CD4-positive, alpha-beta T cell treated with Interleukin-4 for 1 hour (primary cell): Measurements from ENCODE around the gene TGFA.

Experiments used
- DNase-seq, 2 donors: peaks; one replicate each; pipeline ENCODE4 v3.0.0-alpha.2; 2020 to 2022

TGFA gene

DNA sequence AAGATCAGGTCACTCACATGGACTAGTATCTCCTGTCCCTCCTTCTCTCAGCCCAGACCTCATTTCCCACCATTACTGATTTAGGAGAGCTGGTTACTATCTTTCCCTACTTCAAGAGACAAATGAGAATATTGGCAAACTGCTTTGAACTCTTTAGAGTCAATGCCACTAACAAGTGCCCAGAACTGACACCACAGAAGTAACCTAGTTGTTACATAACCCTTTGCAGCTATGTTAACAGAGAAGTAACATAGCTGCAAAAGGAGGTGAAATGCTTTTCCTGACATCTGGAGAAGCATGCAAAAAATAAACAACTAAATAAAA lies 30.0 kb downstream of the TGFA start:
- DNase-seq: no peak

DNA sequence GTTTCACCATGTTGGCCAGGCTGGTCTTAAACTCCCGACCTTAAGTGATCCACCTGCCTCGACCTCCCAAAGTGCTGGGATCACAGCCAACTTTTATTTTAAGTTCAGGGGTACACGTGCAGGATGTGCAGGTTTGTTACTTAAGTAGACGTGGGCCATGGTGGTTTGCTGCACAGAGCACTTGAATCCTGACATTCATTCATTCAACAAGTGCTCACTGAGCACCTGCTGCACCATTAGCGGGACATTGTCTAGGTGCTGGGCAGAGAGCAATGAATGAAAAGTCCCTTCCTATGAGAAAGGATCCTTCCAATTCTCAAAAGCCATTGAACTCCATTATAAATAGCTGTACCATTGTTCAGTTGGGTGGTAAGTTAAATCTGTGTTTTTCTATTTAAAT lies 31.0 kb downstream of the TGFA start:
- no peak for DNase-seq

DNA sequence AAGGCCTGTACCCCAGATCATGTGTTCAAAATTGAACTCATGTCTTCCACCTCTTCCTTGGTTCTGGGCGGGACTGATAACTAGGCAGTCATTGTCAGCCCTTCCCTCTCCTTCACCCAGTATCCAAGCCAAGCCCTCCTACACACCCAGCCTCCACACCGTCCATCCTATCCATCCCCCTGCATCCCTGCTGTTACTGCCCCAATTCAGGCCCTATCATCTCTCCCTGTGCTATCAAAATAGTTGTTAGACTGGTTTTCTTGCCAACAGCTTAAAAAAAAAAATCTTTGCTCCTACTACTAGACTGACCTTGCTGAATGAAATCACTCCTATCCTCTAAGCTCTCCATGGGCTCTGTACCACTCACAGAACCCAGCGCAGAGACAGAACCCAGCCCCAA lies 32.8 kb downstream of the TGFA start:
- no peak for DNase-seq

DNA sequence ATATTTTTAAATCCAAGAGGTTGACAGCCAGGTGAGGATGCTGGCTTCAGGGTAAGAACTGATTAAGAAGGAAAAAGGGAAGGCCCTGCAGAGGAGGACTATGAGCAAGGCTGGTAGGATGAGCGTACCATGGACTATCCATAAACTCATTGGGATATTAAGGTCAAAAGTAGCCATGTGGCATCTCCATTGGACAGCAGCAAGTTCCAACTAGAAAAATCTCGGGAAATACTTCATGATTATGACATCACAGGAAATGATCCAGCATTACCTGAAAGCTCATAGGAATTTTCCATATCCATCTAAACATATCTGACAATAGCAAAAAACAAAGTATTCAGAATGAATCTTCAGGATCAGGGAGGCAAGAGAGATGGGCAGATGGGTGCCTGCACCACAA lies 34.2 kb downstream of the TGFA start:
- no peak for DNase-seq

DNA sequence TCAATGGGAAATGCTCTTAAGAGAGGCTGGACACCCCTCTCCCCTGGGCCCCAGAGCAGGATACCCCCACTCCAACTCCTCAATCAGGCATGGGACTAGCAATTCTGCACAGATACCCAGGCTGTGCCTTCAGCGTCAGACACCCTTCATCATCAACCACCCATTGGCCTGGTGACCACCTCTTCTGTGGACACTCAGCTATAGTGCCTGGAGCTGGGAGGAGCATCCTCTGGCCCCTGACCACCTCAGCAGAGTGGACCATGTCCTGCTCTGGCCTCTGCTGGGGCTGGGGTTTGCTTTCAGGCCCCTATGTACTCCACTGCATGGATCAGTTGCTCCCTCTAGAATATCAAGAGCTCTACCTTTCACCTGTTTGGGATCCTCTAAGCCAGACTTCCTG lies 35.1 kb downstream of the TGFA start:
- no peak for DNase-seq

DNA sequence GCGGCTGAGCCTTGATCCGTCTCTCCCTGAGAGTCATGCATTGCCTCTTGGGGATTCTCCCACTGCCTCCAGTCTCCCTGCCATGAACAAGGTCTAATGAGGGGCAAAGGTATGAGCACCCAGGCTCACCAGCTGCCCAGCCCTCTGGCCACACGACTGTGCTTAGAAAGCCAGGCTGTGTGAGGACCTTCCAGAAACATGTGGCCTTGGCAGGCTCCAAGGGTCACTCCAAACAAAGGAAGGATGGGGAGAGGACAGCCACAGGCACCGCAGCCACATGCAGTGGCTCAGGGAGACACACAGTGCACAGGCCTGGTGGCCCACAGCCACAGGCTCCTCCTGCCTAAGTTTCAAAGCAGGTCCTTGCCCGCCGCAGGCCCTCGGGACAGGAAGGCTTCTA lies 35.8 kb downstream of the TGFA start:
- DNase-seq: no peak

DNA sequence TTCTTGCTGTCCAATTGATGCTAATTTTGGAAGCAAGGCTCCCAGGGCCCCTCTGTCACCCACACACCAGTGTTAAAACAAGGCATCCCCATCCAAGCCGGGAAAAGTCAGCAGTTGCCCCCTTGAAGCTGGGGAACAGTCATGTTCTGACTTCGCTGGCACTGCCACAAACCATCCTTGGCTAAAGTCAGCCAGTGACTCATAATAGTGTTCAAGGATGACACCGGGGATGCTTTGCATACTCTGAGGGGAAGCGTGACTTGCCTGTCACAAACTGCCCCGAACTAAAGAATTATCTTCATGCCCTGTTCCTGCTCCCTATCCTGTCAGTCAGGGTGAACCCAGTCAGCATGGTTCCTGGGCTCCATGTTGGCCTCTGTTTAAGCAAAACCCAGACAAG lies 37.0 kb downstream of the TGFA start:
- peak in 1 of 2 donors; percentile 63 for DNase-seq

DNA sequence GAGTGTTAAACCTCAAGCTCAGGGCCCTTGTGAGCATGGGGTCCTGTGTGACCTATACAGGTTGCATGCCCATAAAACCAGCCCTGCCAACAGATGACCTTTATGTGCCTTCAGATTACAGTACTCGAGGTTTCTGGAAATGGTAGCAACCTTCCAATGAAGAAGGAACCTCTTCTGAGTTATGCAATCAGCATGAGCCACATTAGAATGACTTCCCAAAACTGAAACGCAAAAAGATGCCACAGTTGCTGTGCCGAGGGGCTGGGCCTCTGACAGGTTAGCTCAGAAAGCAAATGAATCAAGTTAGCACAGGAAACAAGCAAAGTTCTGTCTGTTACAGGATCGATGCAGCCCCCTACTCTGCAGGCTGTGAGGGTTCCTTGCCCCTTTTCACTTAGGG lies 37.7 kb downstream of the TGFA start:
- peak in 1 of 2 donors; percentile 54 for DNase-seq

DNA sequence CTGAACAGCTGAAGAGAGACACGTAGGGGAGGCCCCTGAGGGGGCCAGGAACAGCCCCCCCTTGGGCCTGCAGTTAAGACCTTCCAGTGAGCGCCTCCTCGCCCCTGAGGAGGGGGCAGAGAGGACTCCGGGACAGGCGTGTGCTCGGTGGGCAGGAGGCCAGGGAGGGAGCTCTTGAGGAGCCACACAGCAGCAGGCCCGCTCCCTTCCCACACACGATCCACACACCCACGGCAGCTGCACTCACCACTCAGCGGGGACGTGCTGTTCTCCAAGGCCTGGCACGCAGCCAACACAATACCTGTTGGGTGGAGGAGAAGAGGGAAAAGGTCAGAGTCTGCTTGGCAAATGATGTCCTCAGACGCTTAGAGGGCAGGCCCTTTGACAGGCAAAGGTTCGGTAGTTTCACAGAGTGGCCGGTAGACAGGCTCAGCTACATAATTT lies 39.0 kb downstream of the TGFA start:
- no peak for DNase-seq

DNA sequence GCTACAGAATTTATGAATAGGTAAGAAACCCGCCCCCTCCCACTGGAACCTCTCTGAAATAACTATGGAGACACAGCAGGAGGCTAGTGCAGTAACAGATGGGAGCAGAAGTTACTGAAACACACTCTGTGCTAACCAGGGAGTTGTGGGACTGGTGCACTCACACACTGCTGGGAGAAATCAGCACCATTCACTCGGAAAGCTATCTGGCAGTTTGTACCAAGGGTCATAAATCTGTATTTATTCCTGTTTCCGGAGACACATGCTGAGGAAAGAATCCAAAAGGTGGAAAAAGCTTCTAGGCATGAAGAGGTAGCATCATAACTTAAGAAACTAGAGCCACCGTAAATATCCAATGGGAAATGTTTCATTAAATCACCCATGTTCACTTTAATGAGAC lies 39.9 kb downstream of the TGFA start:
- DNase-seq: no peak

DNA sequence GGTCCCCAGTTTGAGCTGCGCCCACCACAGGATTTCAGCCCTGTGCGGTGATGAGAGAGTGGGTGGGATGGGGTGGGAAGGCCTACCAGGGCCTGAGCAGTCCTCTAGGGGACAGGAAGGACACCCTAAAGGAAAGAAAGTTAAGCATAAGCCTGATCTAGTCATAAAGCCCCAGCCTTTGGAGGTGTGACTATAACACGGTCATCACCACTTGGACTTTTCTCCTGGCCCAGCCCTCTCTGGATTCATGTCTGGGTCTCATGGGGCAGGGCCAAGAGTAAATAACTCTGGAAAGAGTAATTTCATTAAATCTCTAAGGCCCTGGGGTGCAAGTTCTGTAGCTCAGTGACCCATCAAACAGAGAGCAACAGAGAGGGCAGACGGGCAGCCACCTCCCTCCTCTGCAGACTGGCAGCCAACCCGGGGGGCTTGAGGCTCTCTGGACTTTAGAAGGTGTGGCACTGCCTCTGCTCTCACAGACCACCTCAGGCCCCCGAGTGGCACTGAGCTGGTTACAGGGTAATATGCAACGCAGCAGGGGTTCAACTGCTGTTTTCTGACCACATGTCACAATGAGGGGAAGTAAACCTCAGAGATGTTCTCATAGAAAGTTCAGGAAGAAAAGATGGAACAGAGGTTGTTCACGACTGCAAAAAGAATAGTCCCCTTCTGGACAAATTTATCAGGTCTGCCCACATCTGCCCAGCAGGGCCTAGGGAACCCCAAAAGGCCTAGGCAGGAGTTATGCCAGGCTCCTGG lies 41.5 kb downstream of the TGFA start:
- no peak for DNase-seq

DNA sequence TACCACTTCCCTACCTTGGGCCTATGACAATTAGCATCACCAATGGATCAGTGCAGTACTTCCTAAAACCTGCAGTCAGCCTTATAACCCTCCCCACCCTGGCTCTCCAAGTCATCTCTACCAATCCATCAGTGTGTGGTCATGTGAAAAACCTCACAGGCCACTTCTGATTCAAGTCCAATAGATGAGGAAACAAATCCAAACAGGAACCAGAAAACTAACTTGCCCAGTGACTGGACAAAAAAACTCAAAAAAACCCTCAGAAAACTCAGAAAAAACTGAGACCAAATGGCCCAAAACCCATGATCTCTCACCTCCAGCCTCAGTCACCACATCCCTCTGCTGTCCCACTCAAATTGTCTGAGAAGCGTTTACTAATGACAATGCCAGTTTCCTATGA lies 43.3 kb downstream of the TGFA start:
- peak in 1 of 2 donors; percentile 63 for DNase-seq

DNA sequence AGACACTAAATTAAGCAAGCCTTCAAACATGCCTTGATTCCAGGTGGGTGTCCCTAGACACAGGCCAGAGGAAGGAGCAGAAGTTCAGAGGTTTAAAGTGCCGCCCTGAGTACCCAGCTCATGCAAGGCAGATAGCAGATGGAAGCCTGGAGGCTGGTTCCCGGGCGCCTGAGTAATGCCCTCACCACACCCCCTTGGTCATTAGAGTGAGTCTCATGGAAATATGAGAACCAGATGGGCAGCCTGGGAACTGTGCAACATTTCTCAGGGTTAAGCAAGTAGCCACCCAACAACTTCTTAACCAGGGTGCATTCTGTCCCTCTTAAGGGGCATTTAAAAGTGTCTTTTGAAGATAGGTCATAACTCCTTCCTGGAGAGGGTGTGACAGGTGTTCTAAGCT lies 44.1 kb downstream of the TGFA start:
- DNase-seq: no peak

DNA sequence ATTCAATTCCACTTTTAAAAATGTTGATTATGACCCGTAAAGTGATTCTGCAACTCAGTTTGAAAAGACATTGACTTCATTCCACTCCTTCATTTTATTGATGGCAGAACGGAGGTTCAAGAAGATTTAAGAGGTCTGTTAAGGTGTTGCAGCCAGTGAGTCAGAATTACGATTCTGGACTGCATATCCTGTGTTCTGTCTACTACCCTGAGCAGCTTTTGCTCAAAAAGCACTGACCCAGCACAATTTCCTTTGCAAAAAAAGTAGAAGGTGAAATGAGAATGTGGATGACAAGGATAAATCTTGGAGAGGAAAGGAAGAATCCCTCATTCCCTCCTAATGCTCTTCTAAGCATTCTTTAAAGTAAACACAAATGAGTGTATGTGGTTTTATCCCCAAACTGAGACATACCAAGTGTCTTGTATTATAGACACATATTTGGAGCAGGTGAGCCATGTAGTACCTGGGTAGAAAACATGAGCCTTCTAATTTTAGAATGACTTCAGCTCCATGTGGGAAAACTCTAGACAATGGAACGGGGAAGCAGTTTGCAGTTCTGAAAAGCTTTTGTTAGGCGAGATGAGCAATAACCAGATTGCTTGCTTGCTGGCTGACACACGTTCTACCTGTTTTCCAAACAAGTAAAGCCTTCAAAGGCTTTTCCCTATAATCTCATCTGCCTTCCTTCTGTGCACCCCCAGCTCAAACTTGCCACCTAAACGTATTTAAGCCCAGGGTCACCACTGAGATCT lies 44.7 kb downstream of the TGFA start:
- DNase-seq: no peak

DNA sequence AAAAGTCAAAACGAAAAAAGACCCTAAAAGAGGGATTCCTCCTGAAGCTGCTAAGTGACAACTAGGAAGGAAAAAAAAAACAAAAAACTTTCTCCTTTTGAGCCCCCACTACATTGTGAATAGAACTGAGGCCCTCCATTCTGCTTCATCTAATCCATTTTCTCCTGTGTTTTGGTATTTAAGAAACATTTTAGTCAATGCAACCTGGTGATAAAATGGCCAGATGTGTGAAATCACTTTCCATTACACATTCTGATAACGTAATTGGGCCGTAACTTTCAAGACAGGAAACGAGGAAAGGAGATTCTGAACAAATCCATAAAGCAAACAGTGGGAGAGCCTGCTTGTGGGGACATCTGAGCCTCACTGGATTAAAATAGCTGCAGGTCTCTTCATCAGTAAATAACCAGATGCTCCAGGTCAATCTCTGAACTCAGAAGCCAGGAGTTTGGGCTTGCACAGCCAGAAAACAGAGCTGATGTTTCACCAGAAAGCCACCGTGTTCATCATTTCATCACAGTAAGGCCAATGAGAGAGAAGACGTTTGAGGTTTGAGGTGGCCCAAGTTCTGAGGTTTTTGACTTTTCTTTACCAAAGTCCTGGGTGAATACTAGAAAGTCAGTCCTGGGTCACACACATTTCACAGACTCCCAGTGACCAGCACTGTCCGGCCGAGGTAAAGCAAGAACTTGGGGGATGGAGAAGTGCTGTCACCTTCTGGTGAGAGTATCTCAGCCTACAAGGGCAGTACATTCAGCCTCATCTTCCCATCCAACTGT lies 47.8 kb downstream of the TGFA start:
- no peak for DNase-seq

DNA sequence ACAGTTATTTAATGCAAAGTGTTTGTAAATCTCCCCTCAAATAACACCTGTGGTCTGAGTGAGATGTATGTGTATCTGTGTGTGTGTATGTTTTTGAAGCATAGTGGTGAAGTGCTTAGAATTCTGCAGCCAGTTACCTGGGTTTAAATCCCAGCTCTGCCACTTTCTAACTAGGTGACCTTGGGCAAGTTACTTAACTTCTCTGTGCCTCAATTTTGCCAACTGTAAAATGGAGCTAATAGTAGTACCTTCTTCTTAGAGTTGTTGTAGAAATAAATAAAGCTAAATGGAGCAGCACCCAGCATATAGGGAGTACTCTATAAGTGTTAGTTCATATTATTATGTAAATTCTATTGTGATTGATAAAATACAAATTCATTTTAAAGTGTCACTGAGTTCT lies 48.9 kb downstream of the TGFA start:
- no peak for DNase-seq

DNA sequence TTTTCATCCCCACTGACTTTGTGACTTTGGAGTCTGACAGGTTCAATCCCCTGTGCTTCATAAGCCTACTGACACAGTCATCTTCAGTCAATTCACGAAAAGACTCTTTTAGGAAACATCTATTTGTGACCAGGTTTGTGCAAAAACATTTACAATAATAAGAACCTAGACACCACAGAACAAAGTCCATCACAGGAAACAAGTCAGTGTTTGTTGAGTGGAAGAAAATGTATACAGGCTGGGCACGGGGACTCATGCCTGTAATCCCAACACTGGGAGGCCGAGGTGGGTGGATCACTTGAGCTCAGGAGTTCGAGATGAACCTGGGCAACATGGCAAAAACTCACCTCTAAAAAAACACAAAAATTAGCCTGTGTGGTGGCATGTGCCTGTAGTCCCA lies 49.7 kb downstream of the TGFA start:
- no peak for DNase-seq

DNA sequence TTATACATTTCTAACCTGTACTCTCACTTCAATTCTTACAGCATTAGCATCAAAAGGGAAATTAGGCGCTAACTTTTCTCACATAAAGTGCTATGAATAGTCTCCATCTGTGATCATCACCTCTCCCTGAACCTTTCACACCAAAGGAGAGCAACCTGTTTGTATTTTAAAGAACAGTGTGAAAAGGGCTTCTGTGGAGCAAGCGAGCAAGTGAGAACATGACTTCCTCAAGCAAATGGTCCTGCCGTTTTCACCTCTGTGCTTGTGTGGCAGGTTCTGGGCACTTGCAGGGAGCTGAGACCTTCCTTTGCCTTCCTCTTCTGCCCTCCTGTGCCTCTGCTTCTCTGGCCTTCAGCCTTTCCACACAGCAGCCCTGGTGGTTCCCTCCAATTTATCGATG lies 51.9 kb downstream of the TGFA start:
- no peak for DNase-seq

DNA sequence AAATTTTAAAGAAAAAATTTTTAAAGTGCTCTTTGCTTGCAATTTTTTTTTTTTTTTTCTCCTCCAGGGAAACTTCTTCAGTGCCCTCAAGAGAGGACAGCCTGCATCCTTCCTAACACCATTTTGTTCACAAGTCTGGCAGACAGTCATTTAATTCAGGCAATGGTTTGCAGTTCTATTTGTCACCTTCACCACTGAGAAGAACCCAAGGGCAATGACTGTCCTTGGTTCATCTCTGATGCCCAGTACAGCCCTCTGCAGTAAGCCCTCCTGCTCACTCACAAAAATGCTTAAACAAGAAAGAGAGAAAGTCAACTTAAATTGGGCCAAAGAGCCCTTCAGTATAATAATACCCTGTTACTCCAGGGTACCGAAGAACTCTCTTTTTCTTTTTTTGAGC lies 52.4 kb downstream of the TGFA start:
- DNase-seq: no peak

DNA sequence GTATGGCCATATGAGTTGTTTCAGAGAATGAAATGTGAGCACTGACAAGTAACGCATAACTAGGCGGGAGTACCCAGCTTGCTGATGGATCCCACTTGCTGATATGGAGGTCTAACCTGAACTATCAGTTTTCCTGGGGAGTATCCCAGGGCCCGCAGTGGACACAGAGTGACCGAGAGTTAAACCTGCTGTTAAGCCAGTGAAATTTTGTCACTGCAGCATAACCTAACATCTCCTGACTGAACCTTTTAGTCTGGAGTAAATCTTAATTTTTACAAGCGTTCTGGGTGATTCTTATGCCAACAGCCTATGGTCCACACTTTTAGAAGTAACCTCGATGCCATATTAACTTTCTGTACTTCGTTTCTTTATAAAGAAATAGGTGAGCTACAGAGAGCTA lies 54.4 kb downstream of the TGFA start:
- no peak for DNase-seq

DNA sequence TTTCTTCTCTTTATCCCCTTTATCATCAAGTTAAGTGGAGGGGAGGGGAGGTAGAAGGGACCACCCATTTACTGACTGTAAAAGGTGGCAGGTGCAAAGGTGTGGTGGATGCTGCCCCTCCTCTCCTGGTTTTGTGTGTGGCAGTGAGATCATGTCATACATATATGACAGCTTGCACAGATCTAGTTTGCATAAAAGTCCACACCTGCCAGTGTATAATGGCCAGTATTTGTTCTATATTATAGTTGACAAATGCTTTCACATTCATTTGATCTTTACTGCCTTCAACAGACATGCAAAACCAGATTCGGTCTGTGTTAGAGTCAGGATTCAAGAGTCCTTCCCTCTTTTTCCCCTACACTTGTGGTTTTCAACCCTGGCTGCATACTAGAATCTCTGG lies 55.1 kb downstream of the TGFA start:
- DNase-seq: no peak

DNA sequence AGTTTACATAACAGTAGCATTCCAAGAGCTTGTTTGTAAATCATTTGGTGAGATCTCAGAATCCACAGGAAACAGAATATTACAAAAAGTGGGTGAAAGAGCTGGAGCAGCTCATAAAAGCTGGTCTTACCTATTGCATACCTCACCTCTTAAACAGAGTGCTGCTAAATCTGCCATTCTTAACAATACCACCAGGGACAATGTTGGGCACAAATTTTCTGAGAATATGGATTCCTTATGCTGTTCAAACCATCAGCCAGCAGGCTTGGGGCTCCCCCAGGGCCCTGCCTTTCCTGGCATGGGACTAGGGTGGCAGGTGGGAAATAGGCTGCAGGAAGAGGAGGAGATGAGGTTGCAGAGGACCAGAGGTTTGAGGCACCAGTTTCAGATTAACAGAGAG lies 55.6 kb downstream of the TGFA start:
- no peak for DNase-seq

DNA sequence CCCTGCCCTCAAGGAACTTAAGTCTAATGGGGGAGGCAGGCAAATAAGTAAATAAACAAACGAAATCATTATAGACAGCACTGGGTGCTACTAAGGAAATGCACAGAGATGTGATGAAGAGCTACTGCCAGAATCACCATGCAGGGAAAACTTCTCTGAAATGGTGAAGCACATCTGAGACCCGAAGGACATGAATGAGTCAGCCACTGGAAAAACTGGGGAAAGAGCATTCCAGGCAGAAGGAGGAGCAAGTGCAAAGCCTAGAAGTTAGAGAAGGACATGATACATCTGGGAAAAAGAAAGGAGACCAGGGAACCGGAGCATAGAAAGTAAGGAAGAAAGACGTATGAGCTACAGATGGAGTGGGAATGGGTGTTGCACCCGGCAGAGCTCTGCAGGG lies 56.8 kb downstream of the TGFA start:
- DNase-seq: no peak

DNA sequence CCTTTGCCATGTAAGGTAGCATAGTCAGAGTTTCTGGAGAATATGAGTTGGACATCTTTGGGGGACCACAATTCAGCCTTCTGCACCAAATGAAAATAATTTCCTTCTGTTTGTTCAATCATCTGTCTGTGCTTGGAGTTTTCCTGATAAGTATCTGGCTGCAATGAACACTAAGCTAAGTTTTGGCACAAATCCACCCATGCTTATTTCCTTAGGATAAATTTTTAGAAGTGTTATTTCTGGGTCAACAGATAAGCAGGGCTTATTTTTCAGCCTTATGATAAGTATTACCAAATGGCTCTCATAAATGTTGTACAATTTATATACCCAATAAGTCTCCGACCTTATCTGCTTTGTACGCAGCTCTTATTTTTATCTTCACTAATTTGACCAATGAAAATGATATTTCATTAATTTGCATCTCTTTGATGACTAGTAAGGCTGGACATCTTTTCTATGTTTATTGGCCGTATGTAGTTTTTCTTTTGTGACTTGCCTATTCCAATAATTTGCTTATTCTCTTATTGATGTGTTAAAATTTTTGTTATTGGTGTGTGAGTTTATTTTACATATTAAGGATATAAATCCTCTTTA lies 59.2 kb downstream of the TGFA start:
- DNase-seq: no peak
